Calu3 (cell line): ENCODE results near the gene OSTC. TPM values are rescaled to one million over a fixed set of nuclear protein-coding genes. Genes with fewer than 3 reads are reported as not detected.

Experiments
- BruUV-seq: library from RNA; stranded (reverse); fragments of 400-500 nt; replicated peaks from 2 replicates; lab custom pipeline; 2021; lab: Mats Ljungman, UMichigan
- CTCF ChIA-PET: fragments of 300-600 bp; sonication (Branson Sonifier 250); formaldehyde crosslinking; loops from one replicate; lab custom pipeline; 2022; ENCODE audit warnings: antibody characterized with exemption; lab: Charles Lee
- DNase-seq: peaks from one replicate; pipeline ENCODE4 v3.0.0; 2022
- H3K27ac Mint-ChIP-seq: one replicate; pipeline ENCODE4 v1.8.0; 2022; ENCODE audit warnings: mixed read lengths; ENCODE audit not compliant: unreplicated experiment
- H3K27me3 Mint-ChIP-seq: one replicate; pipeline ENCODE4 v1.8.0; 2022; ENCODE audit warnings: mixed read lengths; ENCODE audit not compliant: unreplicated experiment
- H3K36me3 Mint-ChIP-seq: one replicate; pipeline ENCODE4 v1.8.0; 2022; ENCODE audit warnings: mild to moderate bottlenecking, moderate library complexity, mixed read lengths; ENCODE audit not compliant: insufficient read depth, unreplicated experiment
- H3K4me1 Mint-ChIP-seq: one replicate; pipeline ENCODE4 v1.8.0; 2022; ENCODE audit warnings: mild to moderate bottlenecking, low read depth, mixed read lengths; ENCODE audit not compliant: unreplicated experiment
- H3K4me3 Mint-ChIP-seq: one replicate; pipeline ENCODE4 v1.8.0; 2022; ENCODE audit warnings: mild to moderate bottlenecking, low read depth, moderate library complexity, mixed read lengths; ENCODE audit not compliant: unreplicated experiment
- H3K9me3 Mint-ChIP-seq: one replicate; pipeline ENCODE4 v1.8.0; 2022; ENCODE audit warnings: low read depth, mixed read lengths; ENCODE audit not compliant: unreplicated experiment
- intact Hi-C: fragments of 100-400 bp; cut with micrococcal nuclease; formaldehyde crosslinking; loops from one replicate; pipeline ENCODE4 v1.10.0; 2022; ENCODE audit not compliant: unreplicated experiment
- total RNA-seq: library from RNA; stranded (reverse); gene quantifications from 2 replicates; pipeline ENCODE4 v1.2.3, GENCODE V29; 2022
- TF ChIP-seq, protein P1 (sequence below): fragments of 200-600 bp; IDR thresholded peaks from one replicate; pipeline ENCODE4 v1.8.0; 2022; ENCODE audit warnings: antibody characterized with exemption; ENCODE audit not compliant: unreplicated experiment

The OSTC gene
- total RNA-seq, 1 experiment from 2014 or later = 82.7 TPM

GRCh38 chr4:108681321-108681809 lies 31.0 kb downstream of the OSTC start:
- Mint-ChIP-seq H3K27ac (no peak overlapping the region), H3K36me3 (no peaks in the 10 kb centered on the region), H3K9me3 (no peaks in the 10 kb centered on the region), H3K27me3 (no peaks in the 10 kb centered on the region), H3K4me1 (no peaks in the 10 kb centered on the region), H3K4me3 (no peak overlapping the region)
- TF ChIP-seq, protein P1, sequence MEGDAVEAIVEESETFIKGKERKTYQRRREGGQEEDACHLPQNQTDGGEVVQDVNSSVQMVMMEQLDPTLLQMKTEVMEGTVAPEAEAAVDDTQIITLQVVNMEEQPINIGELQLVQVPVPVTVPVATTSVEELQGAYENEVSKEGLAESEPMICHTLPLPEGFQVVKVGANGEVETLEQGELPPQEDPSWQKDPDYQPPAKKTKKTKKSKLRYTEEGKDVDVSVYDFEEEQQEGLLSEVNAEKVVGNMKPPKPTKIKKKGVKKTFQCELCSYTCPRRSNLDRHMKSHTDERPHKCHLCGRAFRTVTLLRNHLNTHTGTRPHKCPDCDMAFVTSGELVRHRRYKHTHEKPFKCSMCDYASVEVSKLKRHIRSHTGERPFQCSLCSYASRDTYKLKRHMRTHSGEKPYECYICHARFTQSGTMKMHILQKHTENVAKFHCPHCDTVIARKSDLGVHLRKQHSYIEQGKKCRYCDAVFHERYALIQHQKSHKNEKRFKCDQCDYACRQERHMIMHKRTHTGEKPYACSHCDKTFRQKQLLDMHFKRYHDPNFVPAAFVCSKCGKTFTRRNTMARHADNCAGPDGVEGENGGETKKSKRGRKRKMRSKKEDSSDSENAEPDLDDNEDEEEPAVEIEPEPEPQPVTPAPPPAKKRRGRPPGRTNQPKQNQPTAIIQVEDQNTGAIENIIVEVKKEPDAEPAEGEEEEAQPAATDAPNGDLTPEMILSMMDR = no peak
- CTCF ChIA-PET = no interaction called here
- DNase-seq = no peak
- intact Hi-C loops = no loop called here
- BruUV-seq = no TSS peak

DNA sequence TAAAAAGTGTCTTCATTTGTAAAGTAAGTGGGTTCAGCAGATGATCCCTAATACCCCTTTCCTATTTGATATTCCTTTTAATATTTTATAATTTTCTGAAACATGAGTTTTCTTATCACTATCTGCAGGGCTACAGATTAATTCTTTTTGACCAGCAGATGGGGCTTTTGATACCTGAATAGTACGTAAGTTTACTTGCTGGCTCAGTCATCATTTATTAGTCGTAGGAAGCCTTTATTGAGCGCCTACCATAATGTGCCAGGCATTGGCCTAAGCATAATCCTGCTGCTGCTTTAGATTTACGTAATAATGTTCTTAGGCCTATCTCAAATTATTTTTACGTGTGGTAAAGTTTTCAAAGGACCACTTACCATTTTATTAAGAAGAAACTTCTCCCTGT lies 33.1 kb downstream of the OSTC start:
- H3K36me3 Mint-ChIP-seq = no peaks in the 10 kb centered on the region
- no TSS peak for BruUV-seq
- intact Hi-C loops = loop anchor here (1.0 to 2.0 kb wide), 3 partner anchors 99 to 723 kb away; no protein-coding TSS in a partner anchor
- H3K27me3 Mint-ChIP-seq = no peaks in the 10 kb centered on the region
- no peak overlapping the region for H3K27ac Mint-ChIP-seq
- TF ChIP-seq, protein P1 = no peak
- H3K4me3 Mint-ChIP-seq = no peak overlapping the region
- peaks cover 3% of the 10 kb centered on the region for H3K9me3 Mint-ChIP-seq
- DNase-seq = no peak
- no peaks in the 10 kb centered on the region for H3K4me1 Mint-ChIP-seq
- CTCF ChIA-PET = no interaction called here

DNA sequence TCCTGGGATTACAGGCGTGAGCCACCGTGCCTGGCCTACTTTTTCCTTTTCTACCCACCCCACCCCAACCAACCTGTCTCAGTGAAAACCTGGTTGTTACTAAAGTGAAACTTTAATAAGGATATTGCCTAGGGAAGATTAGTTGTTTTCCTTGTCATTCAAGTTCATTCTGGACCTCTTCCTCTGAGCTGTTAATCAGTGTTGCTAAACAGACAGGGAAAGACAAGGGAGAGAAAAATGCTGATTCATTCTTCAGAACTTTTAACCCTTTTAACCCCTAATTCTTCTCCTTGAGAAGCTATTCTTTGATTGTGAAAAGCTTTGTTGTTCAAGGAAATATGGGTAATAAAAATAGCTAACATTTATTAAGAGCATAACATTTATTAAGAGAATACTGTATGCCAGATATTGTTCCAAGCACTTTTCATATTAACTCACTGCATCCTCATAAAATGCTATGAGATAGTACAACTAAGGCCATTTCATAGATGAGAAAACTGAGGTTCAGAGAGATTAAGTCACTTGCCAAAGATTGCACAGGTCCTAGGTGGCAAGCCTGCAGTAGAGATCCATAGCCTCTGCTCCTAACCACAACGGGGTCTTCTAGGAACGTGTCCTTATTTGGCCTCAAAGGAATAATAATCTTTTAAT lies 34.8 kb downstream of the OSTC start:
- CTCF ChIA-PET = interaction anchor here (0.7 kb wide), 1 partner anchor 52 kb away, joined by 5 read pairs; no protein-coding TSS in a partner anchor
- H3K9me3 Mint-ChIP-seq = peaks cover 3% of the 10 kb centered on the region
- intact Hi-C loops = no loop called here
- no peak overlapping the region for H3K4me3 Mint-ChIP-seq
- no peak overlapping the region for H3K27ac Mint-ChIP-seq
- no peaks in the 10 kb centered on the region for H3K36me3 Mint-ChIP-seq
- no peak for DNase-seq
- H3K27me3 Mint-ChIP-seq = no peaks in the 10 kb centered on the region
- TF ChIP-seq, protein P1 = no peak
- no peaks in the 10 kb centered on the region for H3K4me1 Mint-ChIP-seq
- BruUV-seq = no TSS peak

DNA sequence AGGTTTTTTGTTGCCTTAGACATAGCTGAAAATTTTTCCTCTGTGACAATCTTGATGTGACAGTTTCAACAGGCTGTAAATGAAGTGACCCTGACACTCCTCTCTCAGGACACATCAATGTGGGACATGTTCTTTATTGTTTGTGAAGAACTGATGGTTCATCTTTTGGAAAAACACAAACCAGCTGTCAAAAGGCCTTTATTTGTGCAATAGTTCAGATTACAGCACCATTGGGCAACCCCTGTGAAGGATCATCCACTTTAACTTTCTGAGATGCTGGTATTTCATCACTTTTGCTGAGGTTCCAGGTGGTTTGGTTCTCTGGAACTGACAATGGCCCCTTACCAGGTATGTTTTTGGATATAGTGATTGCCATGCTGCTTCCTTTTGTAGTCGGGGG lies 40.3 kb downstream of the OSTC start:
- no peaks in the 10 kb centered on the region for H3K36me3 Mint-ChIP-seq

More for the DNA sequence above, 40.3 kb downstream of the OSTC start:
- BruUV-seq = no TSS peak
- H3K4me3 Mint-ChIP-seq = no peak overlapping the region
- intact Hi-C loops = no loop called here
- H3K27me3 Mint-ChIP-seq = no peaks in the 10 kb centered on the region
- DNase-seq = no peak
- CTCF ChIA-PET = no interaction called here
- H3K27ac Mint-ChIP-seq = no peak overlapping the region
- no peaks in the 10 kb centered on the region for H3K4me1 Mint-ChIP-seq
- peaks cover 3% of the 10 kb centered on the region for H3K9me3 Mint-ChIP-seq
- TF ChIP-seq, protein P1 = no peak
